ENCODE data around the gene TBATA.

GRCh38 chr10:70780772-70781171 lies 4.4 kb downstream of the TBATA start:
- TF ChIP-seq CTCF (IDR thresholded peaks at IDR 0.05) (no peak), POLR2A (IDR thresholded peaks at IDR 0.05) (no peak)

All from heart left ventricle (tissue), 13 donors.